Hepatocyte (in vitro differentiated cells): ENCODE results near the gene LELP1. TPM values are rescaled to one million over a fixed set of nuclear protein-coding genes. Genes with fewer than 3 reads are reported as not detected.
"Not testable (repeated sequence)": the region's sequence is repeated elsewhere in the genome, so short reads cannot be mapped to it uniquely, and the experiment has no call there.

ENCODE experiments used
- DNase-seq: peaks from one replicate; pipeline ENCODE4 v3.0.0-alpha.2; 2016; ENCODE audit warnings: low spot score
- H2AFZ ChIP-seq: fragments of 200-600 bp; sonication (generic); 2 replicates; pipeline ENCODE4 v1.6.0; 2016; ENCODE audit warnings: antibody characterized with exemption, mild to moderate bottlenecking
- H3K27ac ChIP-seq: fragments of 200-600 bp; sonication (generic); 2 replicates; pipeline ENCODE4 v1.5.1; 2016; ENCODE audit warnings: mild to moderate bottlenecking
- H3K27me3 ChIP-seq: fragments of 200-600 bp; sonication (generic); 2 replicates; pipeline ENCODE4 v1.6.1; 2016
- H3K36me3 ChIP-seq: fragments of 200-600 bp; sonication (generic); replicated peaks from 2 replicates; pipeline ENCODE4 v1.5.1; 2016; ENCODE audit warnings: low read depth; ENCODE audit not compliant: insufficient read depth
- H3K4me1 ChIP-seq: fragments of 200-600 bp; sonication (generic); 2 replicates; pipeline ENCODE4 v1.5.1; 2016; ENCODE audit warnings: mild to moderate bottlenecking, moderate library complexity; ENCODE audit not compliant: insufficient read depth
- H3K4me2 ChIP-seq: fragments of 200-600 bp; sonication (generic); 2 replicates; pipeline ENCODE4 v1.6.0; 2016
- H3K4me3 ChIP-seq: fragments of 200-600 bp; sonication (generic); 2 replicates; pipeline ENCODE4 v1.5.1; 2016; ENCODE audit warnings: mild to moderate bottlenecking
- H3K79me2 ChIP-seq: fragments of 200-600 bp; sonication (generic); 2 replicates; pipeline ENCODE4 v1.6.0; 2017; ENCODE audit warnings: mild to moderate bottlenecking
- H3K9me2 ChIP-seq: fragments of 200-600 bp; sonication (generic); replicated peaks from 2 replicates; pipeline ENCODE4 v1.6.0; 2017; ENCODE audit warnings: mild to moderate bottlenecking; ENCODE audit not compliant: insufficient read depth
- H3K9me3 ChIP-seq: fragments of 200-600 bp; sonication (generic); 2 replicates; pipeline ENCODE4 v1.5.1; 2016; ENCODE audit warnings: low read depth, mild to moderate bottlenecking
- H4K20me1 ChIP-seq: fragments of 200-600 bp; sonication (generic); 2 replicates; pipeline ENCODE4 v1.6.0; 2016; ENCODE audit warnings: mild to moderate bottlenecking; ENCODE audit not compliant: insufficient read depth, poor library complexity, severe bottlenecking
- CTCF ChIP-seq: fragments of 200-600 bp; sonication (generic); IDR thresholded peaks from 2 replicates; pipeline ENCODE4 v1.5.1; 2016; ENCODE audit warnings: antibody characterized with exemption, mild to moderate bottlenecking; ENCODE audit not compliant: poor library complexity
- EZH2 ChIP-seq: fragments of 200-600 bp; sonication (generic); IDR thresholded peaks from 2 replicates; pipeline ENCODE4 v1.6.1; 2016; ENCODE audit warnings: antibody characterized with exemption, mild to moderate bottlenecking, borderline replicate concordance
- EZH2phosphoT487 ChIP-seq: fragments of 200-600 bp; sonication (generic); IDR thresholded peaks from one replicate; pipeline ENCODE4 v1.6.1; 2018; ENCODE audit warnings: antibody characterized with exemption, mild to moderate bottlenecking, low read depth, moderate library complexity; ENCODE audit not compliant: unreplicated experiment, severe bottlenecking
- WGBS: methylation state at CpG from one replicate; pipeline ENCODE4 v1.1.6; 2016; ENCODE audit warnings: low lambda C conversion rate; ENCODE audit errors: missing lambda C conversion rate; 5-methylcytosine and 5-hydroxymethylcytosine counted together
- polyA plus RNA-seq: library from polyadenylated mRNA; unstranded; fragments of >200 nt; fragmentation: Nextera tagmentation; extraction: Ambion mirVana; gene quantifications from 2 replicates; pipeline ENCODE4 v1.2.1, GENCODE V29; 2016
- total RNA-seq: library from RNA; depleted of rRNA; stranded (reverse); fragments of >200 nt; gene quantifications from 2 replicates; pipeline ENCODE4 v1.2.3, GENCODE V29; 2014

Gene LELP1
- total and polyA plus RNA-seq, 2 experiments from 2014 or later, result not detected

GRCh38 chr1:153223040-153223891 is 20.0 kb downstream of the LELP1 start:
- DNase-seq, result peak; percentile 34
- H3K9me2 ChIP-seq, H2AFZ ChIP-seq, H3K9me3 ChIP-seq, H3K4me3 ChIP-seq, H3K4me1 ChIP-seq, H4K20me1 ChIP-seq, H3K36me3 ChIP-seq, H3K4me2 ChIP-seq, H3K27ac ChIP-seq, H3K27me3 ChIP-seq, H3K79me2 ChIP-seq: not testable (repeated sequence)
- 60% methylated on average over 16 of the region's 16 CpGs for WGBS
- TF ChIP-seq CTCF, result peak; percentile 38

- TF ChIP-seq EZH2phosphoT487, result no peak
- no peak for TF ChIP-seq EZH2
- TF ChIP-seq CTCF, result no peak
- Histone ChIP-seq H3K4me2 (no peak overlapping the region), H3K4me1 (no peaks in the 10 kb centered on the region), H3K79me2 (no peaks in the 10 kb centered on the region), H3K27me3 (no peaks in the 10 kb centered on the region), H3K4me3 (no peak overlapping the region), H3K27ac (no peak overlapping the region), H3K9me2 (no peaks in the 10 kb centered on the region), H3K36me3 (no peaks in the 10 kb centered on the region), H4K20me1 (no peaks in the 10 kb centered on the region), H3K9me3 (no peaks in the 10 kb centered on the region), H2AFZ (no peak overlapping the region)
- WGBS, result 49% methylated on average over 2 of the region's 2 CpGs
- no peak for DNase-seq
Measured at GRCh38 chr1:153227810-153228209, 24.6 kb downstream of the LELP1 start.

- 95% methylated on average over 1 of the region's 1 CpG for WGBS
- no peak overlapping the region for H3K4me2 ChIP-seq
- no peak for TF ChIP-seq EZH2phosphoT487
- TF ChIP-seq EZH2, result no peak
- TF ChIP-seq CTCF, result no peak
Measured at GRCh38 chr1:153228491-153228890, 25.3 kb downstream of the LELP1 start.

More at GRCh38 chr1:153228491-153228890, 25.3 kb downstream of the LELP1 start:
- no peaks in the 10 kb centered on the region for H3K36me3 ChIP-seq
- H3K27ac ChIP-seq, result no peak overlapping the region
- H3K9me2 ChIP-seq, result no peaks in the 10 kb centered on the region
- H3K4me1 ChIP-seq, result no peaks in the 10 kb centered on the region
- H4K20me1 ChIP-seq, result no peaks in the 10 kb centered on the region
- DNase-seq, result no peak
- H2AFZ ChIP-seq, result no peak overlapping the region
- no peaks in the 10 kb centered on the region for H3K9me3 ChIP-seq
- no peaks in the 10 kb centered on the region for H3K79me2 ChIP-seq
- no peak overlapping the region for H3K4me3 ChIP-seq
- H3K27me3 ChIP-seq, result no peaks in the 10 kb centered on the region
